Testis (tissue), 3 donors: ENCODE data around the gene SMIM8. TPM values are rescaled to one million over a fixed set of nuclear protein-coding genes. Genes with fewer than 3 reads are reported as not detected.

Source experiments
- DNase-seq: peaks from one replicate; pipeline ENCODE4 v3.0.0-alpha.2; 2019
- H3K27ac ChIP-seq, 2 donors: fragments of 200-600 bp; sonication (generic); one replicate each; pipeline ENCODE4 v1.5.1; 2019
- H3K27me3 ChIP-seq: fragments of 200-600 bp; sonication (generic); one replicate; pipeline ENCODE4 v1.5.1; 2019
- H3K36me3 ChIP-seq: fragments of 200-600 bp; sonication (generic); one replicate; pipeline ENCODE4 v1.5.1; 2017; ENCODE audit warnings: low read depth; ENCODE audit errors: missing control alignments
- H3K4me1 ChIP-seq: fragments of 200-600 bp; sonication (generic); one replicate; pipeline ENCODE4 v1.5.1; 2019
- H3K4me3 ChIP-seq, 2 donors: fragments of 200-600 bp; sonication (generic); one replicate each; pipeline ENCODE4 v1.5.1; 2017 to 2019
- H3K9me3 ChIP-seq: fragments of 200-600 bp; sonication (generic); one replicate; pipeline ENCODE4 v1.5.1; 2017
- POLR2A ChIP-seq: fragments of 450-650 bp; IDR thresholded peaks from one replicate; pipeline ENCODE4 v1.6.1; 2017; ENCODE audit warnings: antibody characterized with exemption, mild to moderate bottlenecking, moderate library complexity
- WGBS, 2 donors: methylation state at CpG; one replicate each; pipeline ENCODE4 v1.1.5; 2018; 5-methylcytosine and 5-hydroxymethylcytosine counted together
- intact Hi-C: fragments of 100-400 bp; cut with DNase I; formaldehyde crosslinking; loops from one replicate; pipeline ENCODE4 v1.15.1; 2023; ENCODE audit warnings: low total_unique reads
- polyA plus RNA-seq: library from polyadenylated mRNA; stranded (reverse); fragments of 350-450 nt; fragmentation: Illumina TruSeq; extraction: RNeasy Lipid Tissue Mini Kit (QIAGEN cat#74804); gene quantifications from one replicate; pipeline ENCODE4 v1.2.3, GENCODE V29; 2014; ENCODE audit warnings: low read depth, low replicate concordance; ENCODE audit not compliant: insufficient read depth
- total RNA-seq, 2 donors: library from RNA; depleted of rRNA; stranded (reverse); fragments of >200 nt; gene quantifications; one replicate each; pipeline ENCODE4 v1.2.3, GENCODE V29; 2016
- TF ChIP-seq, protein P1 (sequence below), 3 experiments: fragments of 450-650 bp in 2 of 3; fragments of 200-600 bp in 1 of 3; sonication (generic) in 1 of 3; IDR thresholded peaks; one replicate each; pipeline ENCODE4 v1.5.1; 2016 to 2019; ENCODE audit warnings: antibody characterized with exemption in 3 of 3, mild to moderate bottlenecking in 2 of 3, moderate library complexity in 1 of 3

Gene SMIM8
- total and polyA plus RNA-seq, 3 donors from 2014 or later, result 8.5 to 15.6 (median 13.8) TPM

DNA sequence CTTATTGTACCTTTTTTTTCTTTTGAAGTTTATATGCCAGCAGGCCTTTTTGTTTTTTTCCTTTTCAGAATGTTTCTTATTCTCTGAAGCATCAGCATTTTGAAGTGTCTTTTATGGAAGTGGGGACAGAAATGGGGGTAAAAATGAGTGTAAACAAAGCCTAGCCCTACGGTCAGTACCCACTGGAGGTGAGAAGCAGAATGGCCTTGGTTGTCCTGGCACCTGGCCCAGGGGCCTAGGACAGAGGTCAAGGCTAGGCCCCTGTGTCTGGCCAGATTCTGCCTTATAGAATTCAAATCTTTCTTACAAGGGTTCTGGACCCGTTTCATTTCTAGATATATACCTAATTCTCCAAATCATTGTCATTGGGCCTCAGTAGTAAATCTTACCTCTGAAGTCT, 18.8 kb downstream of the SMIM8 start:
- Histone ChIP-seq H3K27me3 (no peaks in the 10 kb centered on the region), H3K27ac (no peak overlapping the region), H3K4me3 (no peak overlapping the region), H3K36me3 (no peaks in the 10 kb centered on the region), H3K9me3 (no peaks in the 10 kb centered on the region), H3K4me1 (peaks cover 9% of the 10 kb centered on the region)
- no peak for DNase-seq
- no peak for TF ChIP-seq POLR2A
- TF ChIP-seq, protein P1, sequence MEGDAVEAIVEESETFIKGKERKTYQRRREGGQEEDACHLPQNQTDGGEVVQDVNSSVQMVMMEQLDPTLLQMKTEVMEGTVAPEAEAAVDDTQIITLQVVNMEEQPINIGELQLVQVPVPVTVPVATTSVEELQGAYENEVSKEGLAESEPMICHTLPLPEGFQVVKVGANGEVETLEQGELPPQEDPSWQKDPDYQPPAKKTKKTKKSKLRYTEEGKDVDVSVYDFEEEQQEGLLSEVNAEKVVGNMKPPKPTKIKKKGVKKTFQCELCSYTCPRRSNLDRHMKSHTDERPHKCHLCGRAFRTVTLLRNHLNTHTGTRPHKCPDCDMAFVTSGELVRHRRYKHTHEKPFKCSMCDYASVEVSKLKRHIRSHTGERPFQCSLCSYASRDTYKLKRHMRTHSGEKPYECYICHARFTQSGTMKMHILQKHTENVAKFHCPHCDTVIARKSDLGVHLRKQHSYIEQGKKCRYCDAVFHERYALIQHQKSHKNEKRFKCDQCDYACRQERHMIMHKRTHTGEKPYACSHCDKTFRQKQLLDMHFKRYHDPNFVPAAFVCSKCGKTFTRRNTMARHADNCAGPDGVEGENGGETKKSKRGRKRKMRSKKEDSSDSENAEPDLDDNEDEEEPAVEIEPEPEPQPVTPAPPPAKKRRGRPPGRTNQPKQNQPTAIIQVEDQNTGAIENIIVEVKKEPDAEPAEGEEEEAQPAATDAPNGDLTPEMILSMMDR (IDR thresholded peaks at IDR 0.05), result no peak
- intact Hi-C loops, result no loop called here
- 42 to 80% methylated on average over 2 of the region's 2 CpGs for WGBS, 2 donors

DNA sequence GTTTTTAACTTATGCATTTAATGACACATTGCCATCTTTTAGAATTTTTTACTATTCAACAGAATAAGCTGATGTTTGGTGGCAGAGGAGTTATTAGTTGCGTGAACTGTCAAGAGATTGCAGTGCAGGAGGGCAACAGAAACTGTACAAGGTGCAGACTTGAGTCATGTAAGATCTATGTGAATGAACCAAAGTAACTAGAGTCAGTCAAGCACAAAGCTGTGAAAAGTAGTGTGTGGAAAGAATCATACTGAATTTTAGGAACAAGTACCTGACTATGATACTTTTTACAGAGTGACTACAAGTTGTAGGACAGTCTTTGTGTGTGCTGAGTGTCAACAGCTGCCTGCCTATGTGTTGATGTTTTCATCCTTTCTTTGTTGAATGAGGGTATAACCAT, 19.5 kb downstream of the SMIM8 start:
- Histone ChIP-seq H3K36me3 (no peaks in the 10 kb centered on the region), H3K27ac (no peak overlapping the region), H3K27me3 (no peaks in the 10 kb centered on the region), H3K4me1 (peaks cover 9% of the 10 kb centered on the region), H3K9me3 (no peaks in the 10 kb centered on the region), H3K4me3 (no peak overlapping the region)
- WGBS, 2 donors, result 97 to 100% methylated on average over 1 of the region's 1 CpG
- TF ChIP-seq, protein P1 (IDR thresholded peaks at IDR 0.05), result no peak
- no peak for TF ChIP-seq POLR2A
- DNase-seq, result no peak
- intact Hi-C loops, result no loop called here

DNA sequence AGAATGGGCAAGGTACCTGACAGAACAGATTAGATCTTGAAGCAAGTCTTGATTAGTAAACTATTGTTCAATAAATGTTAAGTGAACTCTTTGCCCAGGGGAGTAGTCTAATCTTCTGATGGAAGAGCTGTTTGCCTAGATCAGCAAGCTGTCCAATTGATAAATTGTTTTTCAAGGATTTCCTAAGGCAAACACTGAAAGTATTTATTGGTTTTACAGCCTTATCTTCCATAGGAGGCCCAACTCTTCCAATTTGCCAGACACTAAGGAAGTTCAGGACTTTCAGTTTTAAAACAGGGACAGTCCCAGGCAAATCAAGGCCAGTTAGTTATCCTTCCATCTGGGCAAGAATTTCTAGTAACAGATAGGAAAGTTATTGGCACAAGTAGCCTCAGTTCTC, 20.4 kb downstream of the SMIM8 start:
- no peak for TF ChIP-seq POLR2A
- TF ChIP-seq, protein P1 (IDR thresholded peaks at IDR 0.05), result no peak
- Histone ChIP-seq H3K4me1 (peaks cover 9% of the 10 kb centered on the region), H3K27ac (no peak overlapping the region), H3K4me3 (no peak overlapping the region), H3K27me3 (no peaks in the 10 kb centered on the region), H3K9me3 (no peaks in the 10 kb centered on the region), H3K36me3 (no peaks in the 10 kb centered on the region)
- DNase-seq, result no peak
- intact Hi-C loops, result no loop called here

DNA sequence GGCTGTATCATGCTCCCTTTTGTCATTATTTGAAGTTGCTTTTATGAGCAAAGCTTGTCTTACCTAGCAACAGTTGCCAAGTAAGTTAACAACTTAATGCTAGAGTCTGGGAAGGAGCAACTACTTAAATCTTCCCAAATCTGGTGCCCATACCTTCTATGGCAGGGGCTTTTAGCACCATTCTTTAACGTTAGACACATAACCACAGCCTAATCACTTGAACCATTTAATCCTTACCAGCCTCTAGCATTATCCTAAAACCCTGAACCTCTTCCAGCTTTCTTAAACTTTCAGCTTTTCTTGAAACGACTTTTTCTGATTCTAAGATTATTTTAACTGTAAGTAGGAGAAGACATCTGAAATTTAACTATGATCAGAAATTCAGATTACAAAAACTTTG, 22.3 kb downstream of the SMIM8 start, which contains the start of gene C6orf163:
C6orf163 (plus strand) TSS at position 83 of the 400 bp plus-strand sequence; CDS start at position 370, 287 bp downstream.
- Histone ChIP-seq H3K4me3 (no peak within 1 kb of the TSS), H3K9me3 (no peaks in the 10 kb centered on the region), H3K36me3 (no peaks in the 10 kb centered on the region), H3K27ac (no peak within 1 kb of the TSS), H3K27me3 (no peaks in the 10 kb centered on the region), H3K4me1 (peaks cover 9% of the 10 kb centered on the region)
- TF ChIP-seq, protein P1 (IDR thresholded peaks at IDR 0.05), result no peak
- TF ChIP-seq POLR2A, result no peak
- intact Hi-C loops, result no loop called here
- WGBS, 2 donors, result 69 to 78% methylated on average over 2 of the region's 2 CpGs
- DNase-seq, result no peak

DNA sequence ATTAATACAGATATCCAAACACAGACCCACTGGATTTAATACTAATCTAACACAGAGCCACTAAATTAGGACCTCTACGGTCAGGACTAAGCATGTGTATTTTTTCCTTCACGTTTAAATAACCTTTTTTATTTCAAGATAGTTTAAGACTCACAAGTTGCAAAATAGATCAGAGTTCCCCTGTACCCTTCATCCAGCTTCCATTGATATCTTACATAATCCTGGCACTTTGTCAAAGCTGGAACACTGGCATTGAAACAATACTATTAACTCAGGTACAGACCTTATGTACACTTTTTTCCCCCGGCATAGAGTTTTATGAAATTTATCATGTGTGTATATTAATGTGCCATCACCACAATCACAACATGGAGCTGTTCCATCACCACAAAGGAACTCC, 24.3 kb downstream of the SMIM8 start:
- no peak for TF ChIP-seq POLR2A
- TF ChIP-seq, protein P1 (IDR thresholded peaks at IDR 0.05), result no peak
- H3K36me3 ChIP-seq, result no peaks in the 10 kb centered on the region
- WGBS, 2 donors, result 86 to 91% methylated on average over 3 of the region's 3 CpGs
- intact Hi-C loops, result no loop called here
- DNase-seq, result no peak
- H3K4me3 ChIP-seq, result no peak overlapping the region
- H3K27me3 ChIP-seq, result no peaks in the 10 kb centered on the region
- H3K9me3 ChIP-seq, result no peaks in the 10 kb centered on the region
- H3K27ac ChIP-seq, result no peak overlapping the region
- peaks cover 4% of the 10 kb centered on the region for H3K4me1 ChIP-seq
